ENCODE measurements around the gene EMP2. TPM values are rescaled to one million over a fixed set of nuclear protein-coding genes. Genes with fewer than 3 reads are reported as not detected.

EMP2 gene
- total and polyA plus RNA-seq, 2 of the 4 experiments (the other 2 are of a cell fraction) = 13.8 to 18.3 TPM

GRCh38 chr16:10566613-10567012 lies 13.8 kb downstream of the EMP2 start:
- Histone ChIP-seq H3K4me2 (ENCODE audit: low read depth, low read length) (no peak overlapping the region), H3K9ac (ENCODE audit: low read depth, low read length) (no peak overlapping the region), H3K27ac (ENCODE audit: insufficient read depth, low read length) (no peak overlapping the region), H2BK120ac (ENCODE audit: low read depth, low read length) (no peak overlapping the region), H3K4ac (ENCODE audit: low read depth, low read length) (no peak overlapping the region), H3K9me1 (ENCODE audit: insufficient read depth, low read length) (peaks cover 9% of the 10 kb centered on the region), H3K79me1 (ENCODE audit: low read depth in 1 of 2, low read length in 2 of 2) (peaks cover 29 to 58% of the 10 kb centered on the region in 2 experiments), H3K4me1 (ENCODE audit: control insufficient read depth, insufficient read depth, low read length) (peaks cover 7% of the 10 kb centered on the region), H3K56ac (ENCODE audit: extremely low read depth, insufficient read depth, low read length) (no peak overlapping the region), H2AK5ac (ENCODE audit: low read depth, low read length) (no peak overlapping the region), H3K27me3 (ENCODE audit: control insufficient read depth, insufficient read depth, low read length) (no peaks in the 10 kb centered on the region), H3K18ac (ENCODE audit: low read depth, low read length) (no peak overlapping the region), H3K23ac (ENCODE audit: low read depth, low read length) (no peak overlapping the region), H2BK20ac (ENCODE audit: low read depth, low read length) (no peak overlapping the region), H3K36me3 (ENCODE audit: control insufficient read depth, insufficient read depth, low read length) (no peaks in the 10 kb centered on the region; the same call in 1 of the 2 replicates), H2BK5ac (ENCODE audit: low read depth, low read length, poor library complexity, severe bottlenecking) (no peak overlapping the region), H2AFZ (replicated peaks; ENCODE audit: low read length, poor library complexity) (no peak overlapping the region), H4K91ac (ENCODE audit: insufficient read depth, low read depth, low read length) (no peak overlapping the region), H3K14ac (replicated peaks; ENCODE audit: low read depth, low read length) (no peak overlapping the region), H4K20me1 (ENCODE audit: insufficient read depth, low read length) (0 out of 2 replicates have a peak, but pooled peaks cover 6% of the 10 kb centered on the region), H2BK15ac (ENCODE audit: low read depth, low read length) (no peak overlapping the region), H3K4me3 (ENCODE audit: insufficient read depth, low read depth, low read length) (no peak overlapping the region), H4K5ac (ENCODE audit: low read depth, low read length) (no peak overlapping the region), H3K9me3 (ENCODE audit: control insufficient read depth, insufficient read depth, low read length) (peaks cover 3% of the 10 kb centered on the region; the same call in 1 of the 2 replicates), H4K8ac (ENCODE audit: low read depth in 2 of 2, low read length in 2 of 2) (no peak overlapping the region), H2AK9ac (replicated peaks; ENCODE audit: low read depth, low read length, poor library complexity) (no peak overlapping the region)
- ChIA-PET CTCF (interaction anchor here (0.5 kb wide), 1 partner anchor 1415 kb away, joined by 5 read pairs; no protein-coding TSS in a partner anchor), POLR2A (ENCODE audit: unreplicated experiment) (no interaction called here)
- TF ChIP-seq FOS (IDR thresholded peaks at IDR 0.05; ENCODE audit: low read depth, low read length) (no peak), CHD1 (IDR thresholded peaks at IDR 0.05; ENCODE audit: low read depth, low read length) (no peak), RAD21 (IDR thresholded peaks at IDR 0.05; ENCODE audit: low read length) (no peak), MAFK (IDR thresholded peaks at IDR 0.05; ENCODE audit: low read depth, low read length) (no peak)
- no peak for DNase-seq
- ATAC-seq (ENCODE audit: low read depth) = no peak
- dilution Hi-C loops (cut with HindIII; ENCODE audit: low sequenced_read_pairs, unreplicated experiment) = no loop called here
- no CpG with 5 or more reads among the region's 6 CpGs for WGBS, 2 experiments (ENCODE audit: extremely low coverage in 2 of 2, insufficient read length in 1 of 2)
- BruUV-seq (replicated peaks) = no TSS peak
- intact Hi-C loops (cut with micrococcal nuclease) = no loop called here
- in situ Hi-C loops (cut with MboI; ENCODE audit: low sequenced_read_pairs) = no loop called here
